ENCODE measurements around the gene ZNF674. TPM values are rescaled to one million over a fixed set of nuclear protein-coding genes. Genes with fewer than 3 reads are reported as not detected.

Gene ZNF674
- total RNA-seq, 6 experiments from 2014 or later, result 5.1 to 7.1 (median 6.5) TPM

GRCh38 chrX:46573892-46574773 is 28.9 kb upstream of the ZNF674 start:
- DNase-seq, result no peak
- Mint-ChIP-seq H3K9me3 (no peaks in the 10 kb centered on the region), H3K4me1 (ENCODE audit: low read depth) (peaks cover 30% of the 10 kb centered on the region), H3K4me3 (peak overlapping the region; percentile 82), H3K27me3 (ENCODE audit: insufficient read depth) (no peaks in the 10 kb centered on the region), H3K27ac (peak overlapping the region; percentile 48), H3K36me3 (ENCODE audit: low read depth) (peaks cover 6% of the 10 kb centered on the region; the same call in 1 of the 2 replicates)
- TF ChIP-seq CTCF (IDR thresholded peaks at IDR 0.05), result 0 out of 2 replicates have a peak, but pooled peaks have one; percentile 15

- Mint-ChIP-seq H3K27ac (peak within 1 kb of the TSS; percentile 48), H3K27me3 (ENCODE audit: insufficient read depth) (no peaks in the 10 kb centered on the region), H3K9me3 (no peaks in the 10 kb centered on the region), H3K4me3 (peak within 1 kb of the TSS; percentile 82), H3K36me3 (ENCODE audit: low read depth) (peaks cover 6% of the 10 kb centered on the region; the same call in 1 of the 2 replicates), H3K4me1 (ENCODE audit: low read depth) (peaks cover 30% of the 10 kb centered on the region)
- DNase-seq, result peak; percentile 35
- peak; percentile 20; the same call in 1 of the 2 replicates for TF ChIP-seq CTCF (IDR thresholded peaks at IDR 0.05)
Measured at GRCh38 chrX:46573331-46573891, 28.2 kb upstream of the ZNF674 start, which contains the start of gene CHST7. Gene CHST7 (plus strand): TSS chrX:46573765. CDS start chrX:46573932, 167 bp downstream.

- Mint-ChIP-seq H3K27ac (peak overlapping the region; percentile 48; the same call in 1 of the 2 replicates), H3K9me3 (no peaks in the 10 kb centered on the region), H3K27me3 (ENCODE audit: insufficient read depth) (no peaks in the 10 kb centered on the region), H3K4me1 (ENCODE audit: low read depth) (peaks cover 21% of the 10 kb centered on the region), H3K36me3 (ENCODE audit: low read depth) (no peaks in the 10 kb centered on the region), H3K4me3 (no peak overlapping the region)
- TF ChIP-seq CTCF (IDR thresholded peaks at IDR 0.05), result no peak; the same call in 1 of the 2 replicates
- no peak for DNase-seq
Measured at GRCh38 chrX:46572340-46572936, 27.2 kb upstream of the ZNF674 start.

GRCh38 chrX:46571423-46572339 is 26.5 kb upstream of the ZNF674 start:
- no peak overlapping the region for H3K4me3 Mint-ChIP-seq
- no peak overlapping the region; the same call in 1 of the 2 replicates for H3K27ac Mint-ChIP-seq
- H3K36me3 Mint-ChIP-seq (ENCODE audit: low read depth), result no peaks in the 10 kb centered on the region
- H3K9me3 Mint-ChIP-seq, result no peaks in the 10 kb centered on the region
- peaks cover 14% of the 10 kb centered on the region for H3K4me1 Mint-ChIP-seq (ENCODE audit: low read depth)
- TF ChIP-seq CTCF (IDR thresholded peaks at IDR 0.05), result no peak
- no peaks in the 10 kb centered on the region for H3K27me3 Mint-ChIP-seq (ENCODE audit: insufficient read depth)
- no peak for DNase-seq

- H3K27me3 Mint-ChIP-seq (ENCODE audit: insufficient read depth), result no peaks in the 10 kb centered on the region
- DNase-seq, result no peak
- no peak for TF ChIP-seq CTCF (IDR thresholded peaks at IDR 0.05)
- peaks cover 7% of the 10 kb centered on the region for H3K4me1 Mint-ChIP-seq (ENCODE audit: low read depth)
- no peak overlapping the region for H3K4me3 Mint-ChIP-seq
- H3K27ac Mint-ChIP-seq, result no peak overlapping the region
- H3K9me3 Mint-ChIP-seq, result no peaks in the 10 kb centered on the region
- peaks cover 4% of the 10 kb centered on the region; the same call in 1 of the 2 replicates for H3K36me3 Mint-ChIP-seq (ENCODE audit: low read depth)
Measured at GRCh38 chrX:46569621-46570020, 24.4 kb upstream of the ZNF674 start.
